Coronary artery (tissue), 2 donors: ENCODE data around the gene ELAC2.
A peak's percentile ranks its signal among the peaks of the same experiment; 100 is the strongest.

Experiments used
- DNase-seq: peaks from one replicate; pipeline ENCODE4 v3.0.0-alpha.2; 2017; ENCODE audit warnings: low spot score
- H3K27ac ChIP-seq, 2 donors: fragments of 200-600 bp; sonication (generic); one replicate each; pipeline ENCODE4 v1.5.1; 2016 to 2019
- H3K4me3 ChIP-seq: fragments of 200-600 bp; sonication (generic); 2 replicates; pipeline ENCODE4 v1.5.1; 2016; ENCODE audit warnings: mild to moderate bottlenecking, moderate library complexity
- TF ChIP-seq, protein P1 (sequence below): fragments of 200-600 bp; sonication (generic); IDR thresholded peaks from one replicate; pipeline ENCODE4 v1.5.1; 2019; ENCODE audit warnings: antibody characterized with exemption

The ELAC2 gene

DNA sequence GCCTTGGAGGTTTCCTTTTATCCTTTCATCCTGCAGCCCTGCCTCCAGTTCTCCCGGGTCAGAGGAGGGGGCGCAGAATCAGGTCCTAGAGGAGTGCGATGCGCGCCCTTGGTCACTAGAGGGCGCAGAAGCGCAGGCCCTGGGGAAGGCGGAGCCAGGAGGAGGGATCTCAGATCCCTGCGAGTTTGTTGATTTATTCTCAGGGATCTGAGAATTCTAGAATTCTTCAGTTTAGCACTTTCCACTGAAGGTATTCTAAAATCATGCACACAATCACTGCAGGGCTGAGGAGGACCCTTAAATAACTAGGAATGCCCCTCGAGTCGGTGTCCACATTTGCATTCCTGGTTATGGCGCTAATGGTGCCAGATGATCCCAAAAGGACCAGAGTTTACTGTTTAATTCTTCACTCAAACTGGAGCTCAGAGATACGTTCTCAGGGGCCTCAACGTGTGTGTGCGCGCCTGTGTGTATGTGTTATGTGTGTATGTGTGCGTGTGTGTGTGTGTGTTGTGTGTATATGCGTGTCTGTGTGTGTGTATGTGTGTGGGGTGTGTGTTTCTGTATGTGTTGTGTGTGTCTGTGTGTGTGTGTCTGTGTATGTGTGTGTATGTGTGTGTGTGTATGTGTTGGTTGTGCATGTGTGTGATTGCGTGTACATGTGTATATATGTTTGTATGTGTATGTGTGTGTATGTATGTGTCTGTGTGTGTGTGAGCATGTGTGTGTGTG, 6.9 kb upstream of the ELAC2 start:
- H3K27ac ChIP-seq: no peak overlapping the region
- DNase-seq: no peak
- peak overlapping the region; percentile 41 for H3K4me3 ChIP-seq
- TF ChIP-seq, protein P1, sequence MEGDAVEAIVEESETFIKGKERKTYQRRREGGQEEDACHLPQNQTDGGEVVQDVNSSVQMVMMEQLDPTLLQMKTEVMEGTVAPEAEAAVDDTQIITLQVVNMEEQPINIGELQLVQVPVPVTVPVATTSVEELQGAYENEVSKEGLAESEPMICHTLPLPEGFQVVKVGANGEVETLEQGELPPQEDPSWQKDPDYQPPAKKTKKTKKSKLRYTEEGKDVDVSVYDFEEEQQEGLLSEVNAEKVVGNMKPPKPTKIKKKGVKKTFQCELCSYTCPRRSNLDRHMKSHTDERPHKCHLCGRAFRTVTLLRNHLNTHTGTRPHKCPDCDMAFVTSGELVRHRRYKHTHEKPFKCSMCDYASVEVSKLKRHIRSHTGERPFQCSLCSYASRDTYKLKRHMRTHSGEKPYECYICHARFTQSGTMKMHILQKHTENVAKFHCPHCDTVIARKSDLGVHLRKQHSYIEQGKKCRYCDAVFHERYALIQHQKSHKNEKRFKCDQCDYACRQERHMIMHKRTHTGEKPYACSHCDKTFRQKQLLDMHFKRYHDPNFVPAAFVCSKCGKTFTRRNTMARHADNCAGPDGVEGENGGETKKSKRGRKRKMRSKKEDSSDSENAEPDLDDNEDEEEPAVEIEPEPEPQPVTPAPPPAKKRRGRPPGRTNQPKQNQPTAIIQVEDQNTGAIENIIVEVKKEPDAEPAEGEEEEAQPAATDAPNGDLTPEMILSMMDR: peak; percentile 88

DNA sequence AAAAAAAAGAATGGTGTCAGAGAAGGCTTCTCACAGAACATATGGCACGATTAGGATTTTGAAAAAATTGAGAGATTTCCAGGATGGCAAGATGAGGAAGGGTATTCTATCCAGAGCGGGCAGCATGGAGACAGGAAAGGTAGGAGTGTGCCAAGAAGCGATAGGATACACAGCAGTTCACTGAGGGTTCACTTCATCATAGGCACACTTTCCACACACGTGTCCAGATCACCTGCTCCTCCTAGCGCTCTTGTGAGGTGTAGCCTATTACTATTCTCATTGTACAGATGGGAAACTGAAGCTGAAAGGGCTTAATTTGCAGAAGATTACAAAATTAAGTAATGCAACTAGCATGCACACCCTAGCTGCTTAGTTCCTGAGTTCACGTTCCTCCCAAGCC, 6.2 kb upstream of the ELAC2 start:
- TF ChIP-seq, protein P1: no peak

DNA sequence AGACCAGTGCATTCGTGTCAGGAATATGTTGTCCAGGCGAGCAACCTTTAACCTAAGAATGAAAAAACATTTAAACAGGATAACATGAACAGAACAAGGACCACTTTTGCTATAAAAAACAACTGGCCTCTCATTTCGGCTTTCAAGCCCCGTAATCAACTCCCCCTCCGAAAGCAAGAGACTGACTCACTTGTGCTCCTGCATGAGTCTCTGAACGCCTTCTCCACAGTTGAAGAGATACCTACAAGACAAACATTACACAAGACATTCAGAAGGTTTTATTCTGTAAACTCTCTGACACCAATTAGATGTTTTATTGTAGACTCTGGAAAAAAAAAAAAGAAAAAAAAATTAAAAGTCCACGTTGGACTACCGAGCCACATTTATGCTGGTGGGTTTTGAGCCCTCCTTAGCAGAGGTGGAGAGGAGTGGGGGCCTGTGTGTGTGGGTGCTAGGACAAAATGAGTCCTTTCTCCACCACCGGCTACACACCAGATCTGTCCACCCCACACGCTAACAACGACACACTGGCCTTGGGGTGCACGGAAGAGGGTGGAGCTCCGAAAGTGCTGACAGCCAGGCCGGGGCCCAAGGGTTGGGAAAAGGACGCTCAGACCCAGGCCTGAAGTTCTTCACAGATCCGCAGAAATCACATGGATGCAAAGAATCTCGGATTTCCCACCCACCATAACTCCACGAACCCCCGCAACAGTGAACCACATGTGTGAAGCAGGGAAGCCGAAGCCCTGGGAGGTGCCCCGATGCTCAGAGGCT, 759 bp downstream of the ELAC2 start:
- no peak for DNase-seq
- Histone ChIP-seq H3K4me3 (peak overlapping the region; percentile 97), H3K27ac (peak overlapping the region; percentile 40 to 89)
- TF ChIP-seq, protein P1: no peak

More for the DNA sequence above, 6.2 kb upstream of the ELAC2 start:
- H3K4me3 ChIP-seq: peak overlapping the region; percentile 41
- DNase-seq: no peak
- no peak overlapping the region for H3K27ac ChIP-seq

DNA sequence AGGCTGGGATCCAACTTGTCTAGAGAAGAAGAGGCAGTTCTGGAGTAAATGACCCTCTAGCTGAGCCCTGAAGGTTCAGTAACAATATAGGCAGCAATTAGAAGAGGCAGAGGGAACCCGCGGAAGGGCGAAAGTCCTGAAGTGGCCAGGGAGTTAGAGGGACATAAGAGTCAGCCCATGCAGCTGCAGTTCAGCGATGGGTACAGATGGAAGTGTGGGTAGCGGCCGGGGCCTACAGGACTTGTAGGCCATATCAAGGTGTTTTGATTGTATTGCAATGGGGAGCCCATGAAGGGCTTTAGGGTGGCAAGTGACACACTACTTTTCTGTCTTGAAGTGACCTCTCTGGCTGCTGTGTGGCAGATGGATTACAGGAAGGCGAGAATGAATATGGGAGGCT, 3.0 kb downstream of the ELAC2 start:
- H3K4me3 ChIP-seq: no peak overlapping the region
- TF ChIP-seq, protein P1: no peak
- H3K27ac ChIP-seq: no peak overlapping the region
- DNase-seq: no peak

DNA sequence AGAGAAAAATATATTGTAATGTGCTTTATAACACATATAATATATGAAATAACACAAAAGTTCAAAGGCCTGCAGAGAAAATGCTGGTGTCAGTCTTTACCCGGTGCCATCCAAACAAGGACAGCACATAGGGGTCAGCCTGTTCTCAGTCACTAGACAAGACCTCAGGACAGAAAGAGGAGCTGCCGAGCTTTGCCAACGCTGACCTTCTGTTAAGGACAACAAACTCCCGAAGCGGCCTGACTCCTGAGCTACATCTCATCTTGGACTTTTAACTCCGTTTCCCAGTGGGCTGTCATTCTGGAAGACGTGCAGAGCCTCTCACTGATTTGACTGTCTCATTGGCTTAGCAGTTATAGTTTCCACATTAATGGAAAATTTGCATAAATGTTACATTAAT, 6.9 kb downstream of the ELAC2 start:
- TF ChIP-seq, protein P1: no peak
- no peak for DNase-seq
- no peak overlapping the region for H3K4me3 ChIP-seq
- no peak overlapping the region for H3K27ac ChIP-seq

DNA sequence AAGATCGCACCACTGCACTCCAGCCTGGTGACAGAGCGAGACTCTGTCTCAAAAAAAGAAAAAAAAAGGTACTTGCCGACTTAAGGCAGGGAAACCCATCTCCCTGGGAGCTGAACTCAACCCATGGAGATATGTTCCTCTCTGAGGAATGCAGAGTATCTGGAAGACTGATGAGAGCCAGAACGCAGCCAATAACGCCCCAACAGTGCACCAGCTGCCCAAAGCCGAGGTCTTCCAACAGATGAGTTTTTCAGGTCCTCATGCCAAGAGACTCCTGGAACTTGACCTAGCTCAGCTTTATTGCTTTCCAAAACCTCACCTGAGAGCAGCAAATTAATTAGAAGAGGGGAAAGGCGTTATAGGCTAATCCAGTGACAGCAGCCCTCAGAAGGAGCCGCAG, 9.4 kb downstream of the ELAC2 start:
- no peak for DNase-seq
- Histone ChIP-seq H3K4me3 (no peak overlapping the region), H3K27ac (no peak overlapping the region)
- TF ChIP-seq, protein P1: no peak
